Epithelial cell of proximal tubule (primary cell): ENCODE results near the gene ABHD16B. TPM values are rescaled to one million over a fixed set of nuclear protein-coding genes. Genes with fewer than 3 reads are reported as not detected.

Experiments
- DNase-seq: peaks from one replicate; pipeline ENCODE4 v3.0.0-alpha.2; 2011; ENCODE audit warnings: low read depth
- H3K4me3 ChIP-seq: 2 replicates; pipeline ENCODE4 v1.5.1; 2011; ENCODE audit warnings: low read depth, mild to moderate bottlenecking, low read length
- total RNA-seq: library from RNA; depleted of rRNA; stranded (reverse); fragments of >200 nt; gene quantifications from 2 replicates; pipeline ENCODE4 v1.2.3, GENCODE V29; 2015
- TF ChIP-seq, protein P1 (sequence below): conservative IDR thresholded peaks from 2 replicates; pipeline ENCODE4 v1.5.1; 2012; ENCODE audit warnings: low read depth, mild to moderate bottlenecking, low read length

ABHD16B gene
- total RNA-seq, 1 donor from 2014 or later = not detected

GRCh38 chr20:63823691-63824311 lies 37.5 kb upstream of the ABHD16B start:
- no peak overlapping the region for H3K4me3 ChIP-seq
- TF ChIP-seq, protein P1, sequence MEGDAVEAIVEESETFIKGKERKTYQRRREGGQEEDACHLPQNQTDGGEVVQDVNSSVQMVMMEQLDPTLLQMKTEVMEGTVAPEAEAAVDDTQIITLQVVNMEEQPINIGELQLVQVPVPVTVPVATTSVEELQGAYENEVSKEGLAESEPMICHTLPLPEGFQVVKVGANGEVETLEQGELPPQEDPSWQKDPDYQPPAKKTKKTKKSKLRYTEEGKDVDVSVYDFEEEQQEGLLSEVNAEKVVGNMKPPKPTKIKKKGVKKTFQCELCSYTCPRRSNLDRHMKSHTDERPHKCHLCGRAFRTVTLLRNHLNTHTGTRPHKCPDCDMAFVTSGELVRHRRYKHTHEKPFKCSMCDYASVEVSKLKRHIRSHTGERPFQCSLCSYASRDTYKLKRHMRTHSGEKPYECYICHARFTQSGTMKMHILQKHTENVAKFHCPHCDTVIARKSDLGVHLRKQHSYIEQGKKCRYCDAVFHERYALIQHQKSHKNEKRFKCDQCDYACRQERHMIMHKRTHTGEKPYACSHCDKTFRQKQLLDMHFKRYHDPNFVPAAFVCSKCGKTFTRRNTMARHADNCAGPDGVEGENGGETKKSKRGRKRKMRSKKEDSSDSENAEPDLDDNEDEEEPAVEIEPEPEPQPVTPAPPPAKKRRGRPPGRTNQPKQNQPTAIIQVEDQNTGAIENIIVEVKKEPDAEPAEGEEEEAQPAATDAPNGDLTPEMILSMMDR = no peak
- DNase-seq = no peak

DNA sequence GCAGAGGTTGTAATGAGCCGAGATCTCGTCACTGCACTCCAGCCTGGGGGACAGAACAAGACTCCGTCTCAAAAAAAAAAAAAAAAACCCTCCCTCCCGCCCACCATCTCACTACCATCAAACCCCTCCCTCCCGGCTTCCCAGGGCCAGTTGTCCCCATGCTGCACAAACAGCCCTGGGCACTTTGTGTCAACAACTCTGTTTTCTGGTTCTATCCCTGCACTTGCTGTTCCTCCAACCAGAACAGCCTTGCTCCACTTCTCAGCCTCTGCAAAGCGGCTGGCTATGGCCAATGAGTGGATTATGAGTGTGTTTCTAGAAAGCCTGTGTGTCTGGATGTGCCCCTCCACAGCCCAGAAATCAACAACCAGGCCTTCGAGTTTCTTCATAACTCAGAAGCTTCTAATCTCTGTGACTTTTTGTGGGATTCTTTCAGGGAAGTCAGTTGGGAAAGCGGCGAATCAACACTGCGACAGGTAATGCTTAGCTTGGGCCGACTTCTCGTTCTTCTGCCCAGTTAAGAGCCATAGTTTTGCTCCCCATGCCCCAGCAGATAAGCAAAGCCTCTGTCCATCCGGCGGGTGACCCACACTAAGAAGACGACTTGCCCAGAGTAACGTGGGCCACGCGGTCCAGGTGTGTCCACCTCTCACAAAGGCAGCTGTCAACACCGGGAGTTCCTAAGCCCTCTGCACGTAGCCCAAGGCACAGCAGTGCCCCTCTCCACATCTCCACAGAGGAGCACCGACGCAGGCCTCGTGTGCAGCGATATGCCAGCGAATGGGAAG lies 35.8 kb upstream of the ABHD16B start:
- DNase-seq = no peak
- H3K4me3 ChIP-seq = no peak overlapping the region
- TF ChIP-seq, protein P1 = no peak

DNA sequence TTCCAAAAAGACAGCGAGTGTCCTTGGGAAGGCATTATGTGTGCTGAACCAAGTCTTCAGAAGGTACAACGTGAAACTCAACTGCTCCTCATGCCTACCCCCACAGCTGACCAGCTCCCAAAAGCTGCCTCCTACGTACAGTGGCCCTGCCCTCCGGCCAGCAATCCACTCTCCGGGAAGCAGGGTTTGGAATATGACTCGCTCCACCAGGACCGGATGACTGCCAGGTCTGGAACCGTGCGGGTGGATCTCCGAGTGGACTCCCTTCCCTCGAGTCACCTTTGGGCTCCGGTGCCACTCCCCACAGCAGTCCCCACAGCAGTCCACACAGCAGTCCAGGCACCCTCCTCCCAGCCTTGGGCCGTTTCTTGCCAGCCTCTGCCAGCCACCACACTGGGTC lies 34.5 kb upstream of the ABHD16B start:
- TF ChIP-seq, protein P1 = no peak
- DNase-seq = no peak
- no peak overlapping the region for H3K4me3 ChIP-seq

DNA sequence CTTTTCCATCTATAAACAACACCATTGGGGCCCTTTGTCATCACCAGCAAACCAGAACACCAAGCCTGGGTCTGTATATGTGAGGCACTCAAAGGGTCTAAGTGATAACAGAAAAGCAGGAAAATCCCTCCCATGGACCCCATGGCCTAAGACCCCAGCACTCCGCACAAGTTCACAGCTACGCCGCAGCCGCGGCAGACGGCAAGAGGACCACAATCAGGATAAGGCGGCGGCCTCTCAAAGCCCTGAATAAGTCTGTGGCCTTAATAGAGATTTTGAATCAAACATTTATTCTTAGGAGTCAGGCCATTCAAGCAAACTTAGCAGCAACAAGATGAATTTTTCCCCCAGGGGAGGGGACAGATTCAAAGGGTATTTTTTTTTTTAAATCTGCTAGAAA lies 33.2 kb upstream of the ABHD16B start:
- DNase-seq = no peak
- H3K4me3 ChIP-seq = no peak overlapping the region
- TF ChIP-seq, protein P1 = no peak

DNA sequence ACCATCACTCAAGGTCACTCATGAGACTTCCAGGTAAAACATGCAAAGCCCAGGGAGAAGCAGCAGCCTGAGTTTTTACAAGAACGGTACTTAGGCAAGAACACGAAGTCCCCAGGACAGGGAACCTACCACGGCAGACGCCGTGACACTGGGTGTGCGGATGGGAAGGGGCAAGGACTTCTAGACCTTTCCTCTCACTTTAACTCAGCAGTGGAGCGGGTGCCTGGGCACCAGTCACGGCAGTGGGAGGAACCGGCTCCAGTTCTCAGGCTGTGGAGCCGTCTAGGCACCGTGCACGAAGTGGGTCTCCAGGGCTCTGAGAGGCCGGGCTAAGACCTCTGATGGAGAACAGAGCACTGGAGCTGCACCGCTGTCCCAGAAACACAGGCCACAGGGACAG lies 32.8 kb upstream of the ABHD16B start:
- no peak overlapping the region for H3K4me3 ChIP-seq
- DNase-seq = no peak
- TF ChIP-seq, protein P1 = no peak

DNA sequence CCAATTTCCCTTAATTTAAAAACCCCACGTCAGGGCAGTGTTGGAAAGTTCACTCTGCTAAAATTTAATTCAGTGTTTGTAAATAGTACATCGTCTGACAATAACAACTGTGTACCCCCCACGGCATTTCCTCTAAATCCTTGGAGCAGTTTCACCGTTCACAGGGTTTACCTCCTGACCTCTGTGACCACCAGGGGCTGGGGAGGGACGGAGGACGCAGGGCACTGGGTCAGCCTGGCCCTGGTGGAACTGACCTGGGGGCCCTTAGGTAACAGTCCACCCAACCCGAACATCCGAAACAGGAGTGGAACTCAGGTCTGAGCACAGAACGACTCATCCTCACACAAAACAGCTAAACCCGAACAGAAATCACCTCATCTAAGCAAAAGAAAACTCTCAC lies 32.3 kb upstream of the ABHD16B start:
- TF ChIP-seq, protein P1 = no peak
- no peak for DNase-seq
- no peak overlapping the region for H3K4me3 ChIP-seq

DNA sequence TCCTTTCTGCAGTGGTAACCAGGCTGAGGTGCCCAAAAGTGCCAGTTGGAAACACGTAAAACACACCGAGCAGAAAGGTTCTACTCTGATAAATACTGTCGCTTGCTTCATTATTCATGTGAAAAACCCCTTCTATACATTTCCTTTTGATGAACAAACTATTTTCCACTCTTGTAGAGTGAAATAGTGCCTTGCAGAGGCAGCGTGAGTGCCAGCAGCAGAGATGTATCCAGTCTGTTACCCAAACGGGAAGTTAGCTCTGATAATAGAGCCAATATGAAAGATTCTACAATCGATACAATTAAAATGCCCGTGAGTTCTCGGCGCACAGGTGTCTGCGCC lies 31.7 kb upstream of the ABHD16B start:
- DNase-seq = no peak
- TF ChIP-seq, protein P1 = no peak
- no peak overlapping the region for H3K4me3 ChIP-seq
